HG02852 (cell line): Measurements from ENCODE around the gene MACROD2.
"Not testable (repeated sequence)": the region's sequence is repeated elsewhere in the genome, so short reads cannot be mapped to it uniquely, and the experiment has no call there.

Source experiments
- ATAC-seq: cut with Tn5 transposase; IDR thresholded peaks from one replicate; pipeline ENCODE4 v1.9.1; 2021; ENCODE audit warnings: mild to moderate bottlenecking, moderate library complexity; ENCODE audit not compliant: unreplicated experiment

MACROD2 gene

DNA sequence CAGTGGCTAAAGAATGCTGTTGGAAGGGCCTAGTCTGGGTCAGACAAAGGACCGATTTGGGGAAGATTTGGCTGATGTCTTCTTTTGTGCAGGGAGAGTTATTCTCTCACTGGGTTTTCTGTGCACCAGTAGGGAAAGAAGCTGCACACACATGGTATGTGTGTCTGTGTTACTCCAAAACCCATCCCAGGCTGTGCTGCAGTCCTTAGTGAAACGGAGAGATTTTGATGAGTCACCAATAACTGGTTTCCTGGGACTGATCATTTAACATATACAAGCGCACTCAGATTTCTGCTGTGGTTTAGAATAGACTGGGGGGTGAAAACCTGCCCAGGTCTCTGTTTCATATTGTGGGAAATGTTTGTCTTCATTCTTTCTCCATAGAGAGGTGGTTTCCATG, 1528.1 kb downstream of the MACROD2 start:
- ATAC-seq: no peak

DNA sequence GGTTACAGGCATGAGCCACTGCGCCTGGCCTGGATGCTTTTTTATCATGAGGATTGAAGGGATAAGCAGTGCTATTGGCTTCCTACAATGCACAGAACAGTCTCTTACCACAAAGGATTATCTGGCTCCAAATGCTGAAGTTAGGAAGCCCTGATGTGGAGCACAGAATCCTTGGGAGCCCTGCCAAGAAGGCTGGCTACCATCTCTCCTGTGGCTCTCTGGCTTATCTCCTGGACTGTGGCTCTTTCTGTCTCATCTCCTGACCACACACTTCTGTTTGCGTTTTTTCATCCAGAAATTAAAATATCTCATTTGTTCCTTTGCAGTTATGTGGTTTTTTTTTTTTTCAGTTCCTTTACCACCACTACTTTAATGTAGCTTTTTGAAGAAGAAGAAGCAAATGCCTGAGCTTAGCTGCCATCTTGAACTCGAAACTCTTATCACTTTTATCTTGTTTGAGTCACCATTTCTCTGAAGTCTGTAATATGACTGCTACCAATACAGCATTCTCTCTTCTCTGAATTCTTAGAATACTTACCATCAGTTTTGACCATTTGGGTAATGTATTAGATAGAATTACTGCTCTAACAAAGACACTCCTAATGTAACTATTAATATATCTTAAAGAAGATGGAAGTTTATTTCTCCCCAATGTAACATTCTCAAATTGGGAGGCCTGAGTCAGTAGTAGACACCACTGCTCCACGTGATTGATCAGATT, 1533.2 kb downstream of the MACROD2 start:
- no peak for ATAC-seq

DNA sequence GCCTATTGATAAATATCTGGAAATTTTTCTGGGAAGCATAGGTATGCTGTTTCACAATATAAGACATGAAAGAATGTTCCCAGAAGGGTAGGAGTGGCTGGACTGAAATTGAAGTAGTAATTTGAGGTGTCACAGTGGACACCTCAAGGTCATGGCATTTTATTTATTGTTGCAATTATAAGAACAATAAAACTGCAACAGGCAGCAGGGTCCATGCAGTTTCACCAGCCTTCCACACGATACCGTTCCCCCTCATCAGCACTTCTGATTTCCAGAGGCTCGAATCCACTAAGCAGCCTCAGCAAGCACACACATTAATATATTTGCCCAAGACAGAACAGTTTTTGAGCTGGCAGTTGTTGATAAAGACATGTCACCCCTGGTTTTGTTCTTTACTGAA, 1540.5 kb downstream of the MACROD2 start:
- ATAC-seq: no peak

DNA sequence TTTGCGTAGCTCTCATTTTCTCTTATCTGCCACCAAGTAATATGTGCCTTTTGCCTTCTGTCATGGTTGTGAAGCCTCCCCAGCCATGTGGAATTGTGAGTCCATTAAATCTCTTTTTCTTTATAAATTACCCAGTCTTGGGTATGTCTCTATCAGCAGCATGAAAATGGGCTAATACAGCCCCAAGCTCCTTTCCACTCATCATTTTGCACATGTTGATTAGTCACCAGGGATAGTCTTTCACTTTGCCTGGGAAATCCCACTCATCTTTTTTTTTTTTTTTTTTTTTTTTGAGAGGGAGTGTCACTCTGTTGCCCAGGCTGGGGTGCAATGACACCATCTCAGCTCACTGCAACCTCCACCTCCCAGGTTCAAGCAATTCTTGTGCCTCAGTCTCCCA, 1541.9 kb downstream of the MACROD2 start:
- not testable (repeated sequence) for ATAC-seq

DNA sequence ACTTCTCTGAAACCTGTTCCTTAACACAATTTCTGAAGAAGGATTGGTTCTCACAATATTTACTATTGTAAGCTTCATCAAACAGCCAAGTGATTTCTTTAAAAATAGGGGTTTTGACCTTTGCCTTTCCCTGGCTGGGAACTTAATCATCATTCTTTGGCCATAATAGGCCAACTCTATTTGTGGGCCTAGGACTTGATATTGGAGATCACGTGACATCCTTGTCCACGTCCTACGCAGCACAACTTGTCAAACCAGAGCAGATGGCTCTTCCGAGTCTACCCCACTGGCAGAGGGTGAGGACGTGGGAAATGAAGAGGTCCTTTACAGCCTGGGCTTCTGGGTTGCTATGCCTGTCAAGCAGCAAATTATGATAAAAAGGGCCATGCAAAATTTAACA, 1547.3 kb downstream of the MACROD2 start:
- no peak for ATAC-seq

DNA sequence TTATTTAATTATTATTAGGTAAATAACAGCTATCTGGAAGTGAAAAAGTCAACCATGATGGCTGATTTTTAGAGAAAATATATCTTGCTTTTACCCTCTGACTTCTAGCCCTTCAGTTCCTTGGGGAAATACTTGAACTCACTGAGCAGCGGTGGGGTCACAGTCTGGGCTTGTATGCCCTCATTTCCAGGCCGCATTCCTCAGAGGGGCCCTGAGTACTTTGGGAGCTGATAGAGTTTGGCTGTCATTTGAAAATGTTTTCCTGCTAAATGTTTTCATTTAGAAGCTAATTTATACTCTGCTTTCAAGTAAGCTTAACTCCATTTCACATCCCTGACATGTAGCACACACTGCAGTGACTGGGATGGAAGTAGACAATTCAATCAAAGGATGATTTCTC, 1549.4 kb downstream of the MACROD2 start:
- no peak for ATAC-seq

DNA sequence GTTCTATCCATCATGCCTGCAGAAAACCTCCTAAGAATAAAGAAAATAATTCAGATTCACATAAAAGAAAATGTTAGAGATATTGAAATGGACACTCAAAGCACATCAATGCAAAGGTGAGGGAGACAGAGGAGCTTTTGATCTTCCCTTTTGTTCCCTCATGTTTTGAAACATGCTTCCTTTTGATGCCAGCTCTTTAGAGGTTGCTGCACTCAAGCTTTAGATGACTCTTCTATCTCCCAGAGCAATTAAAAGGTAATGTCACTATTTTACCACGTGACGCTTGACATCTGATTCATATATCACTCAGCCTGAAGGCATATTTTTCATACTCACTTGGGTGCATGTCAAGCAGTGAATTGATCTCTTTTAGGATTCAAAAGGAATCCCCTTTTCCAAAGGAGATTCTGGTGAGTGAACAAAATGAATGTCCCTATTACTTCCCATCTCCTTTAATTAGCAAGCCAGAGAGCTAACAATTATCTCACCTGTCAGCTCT, 1551.3 kb downstream of the MACROD2 start:
- no peak for ATAC-seq

DNA sequence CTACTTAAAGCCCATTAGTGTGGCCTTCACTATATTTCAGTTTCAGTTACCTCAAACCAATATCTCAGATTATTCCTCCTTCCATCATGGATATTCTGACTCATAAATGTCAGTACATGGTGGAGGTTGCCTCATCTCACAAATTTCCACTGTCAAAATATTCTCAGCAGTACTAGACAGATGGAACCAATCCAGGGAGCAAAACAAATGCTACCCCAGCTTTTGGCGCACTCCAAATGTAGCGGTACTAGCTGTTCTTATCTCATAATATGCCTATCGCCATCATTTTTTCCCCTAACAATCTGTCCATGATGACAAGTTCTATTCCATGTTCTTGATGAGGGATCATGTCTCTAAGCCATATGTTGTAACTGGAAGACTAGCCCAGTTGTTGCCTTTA, 1551.8 kb downstream of the MACROD2 start:
- ATAC-seq: no peak

DNA sequence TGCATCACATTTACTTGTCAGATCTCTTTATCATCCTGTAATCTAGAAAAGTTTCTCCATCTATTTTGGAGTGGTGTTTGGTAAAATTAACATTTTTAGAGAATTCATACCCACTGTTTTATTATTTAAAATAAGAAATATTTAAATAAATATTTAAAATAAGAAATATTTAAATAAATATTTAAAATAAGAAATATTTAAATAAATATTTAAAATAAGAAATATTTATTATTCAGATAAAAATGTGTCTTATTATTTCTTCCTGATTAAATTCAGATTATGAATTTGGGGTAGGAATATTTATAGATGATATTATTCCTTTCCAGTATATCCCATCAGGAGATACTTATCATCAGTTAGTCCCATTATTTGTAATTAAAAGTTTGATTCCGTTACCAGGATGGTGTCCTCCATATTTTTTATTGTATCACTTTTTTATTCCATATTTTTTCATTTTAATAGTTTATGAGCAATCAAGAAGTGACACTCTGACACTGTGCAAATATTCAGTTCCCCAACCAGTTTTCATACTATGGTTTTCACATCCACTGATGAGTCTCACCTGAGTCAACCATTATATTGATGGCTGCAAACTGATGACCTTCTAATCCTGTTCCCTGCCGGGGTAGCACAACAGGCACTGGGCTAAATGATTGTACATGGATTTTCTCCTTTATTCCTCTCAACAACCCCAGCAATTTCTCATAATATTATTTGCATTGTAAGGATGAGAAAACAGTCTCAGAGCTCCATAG, 1555.0 kb downstream of the MACROD2 start:
- ATAC-seq: no peak

DNA sequence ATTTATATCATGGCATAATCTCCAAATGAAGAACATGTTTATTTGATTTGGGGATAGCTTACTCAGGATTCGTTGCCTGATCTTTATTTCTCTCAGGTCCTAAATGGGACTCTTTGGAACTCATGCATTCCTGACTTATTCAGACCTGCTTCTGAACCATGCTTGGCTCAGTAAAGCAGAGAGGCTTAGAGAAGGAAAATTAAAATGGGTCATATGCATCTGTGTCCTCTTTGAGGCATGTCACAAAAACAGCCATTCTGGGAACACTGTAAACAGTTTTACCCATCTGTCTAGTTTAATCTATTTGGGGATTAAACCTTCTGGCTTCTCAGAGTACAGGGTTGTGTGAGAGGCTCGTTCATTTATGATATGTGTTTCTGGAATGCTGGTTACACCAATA, 1560.6 kb downstream of the MACROD2 start:
- ATAC-seq: no peak

DNA sequence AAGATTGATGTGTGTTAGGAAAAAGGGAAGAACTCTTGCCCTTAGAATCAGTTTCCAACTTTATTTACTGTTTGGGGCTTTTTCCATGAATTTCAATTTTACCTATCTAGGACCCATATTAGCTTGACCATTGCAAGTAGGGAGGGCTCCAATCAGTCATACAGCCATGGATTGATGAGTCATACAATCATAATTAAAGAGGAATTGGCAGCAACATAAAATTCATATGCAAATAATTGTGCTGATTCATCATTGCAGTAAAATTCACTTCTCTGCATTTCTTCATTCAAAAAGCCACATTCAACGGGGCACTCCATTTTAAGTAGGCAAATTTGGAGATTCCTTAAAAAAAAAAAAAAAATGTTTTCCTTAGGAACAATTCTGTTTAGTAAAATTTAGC, 1561.6 kb downstream of the MACROD2 start:
- ATAC-seq: no peak

DNA sequence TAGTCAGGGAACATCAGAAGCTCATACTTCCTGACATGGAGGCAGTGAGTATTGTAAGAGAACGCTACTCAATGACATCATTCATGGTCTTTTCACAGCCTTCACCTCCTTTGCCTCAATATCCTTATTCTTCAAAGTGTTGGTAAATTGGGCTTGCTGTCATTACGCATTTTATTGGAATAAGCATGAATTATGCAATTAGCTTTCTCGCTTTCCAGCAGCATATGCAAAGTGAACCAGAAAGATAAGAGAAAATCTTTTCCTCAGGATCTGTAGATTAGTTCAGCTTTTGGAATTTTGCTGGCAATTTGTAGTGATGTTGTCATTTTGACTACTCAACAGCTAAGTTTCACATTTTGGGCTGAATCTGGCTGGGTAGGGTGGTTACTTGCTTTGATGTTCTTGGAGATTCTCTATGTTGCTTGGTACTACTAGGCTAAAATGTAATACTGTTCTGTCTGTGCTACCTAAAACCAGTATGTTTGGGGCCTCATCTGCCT, 1565.8 kb downstream of the MACROD2 start:
- ATAC-seq: no peak

DNA sequence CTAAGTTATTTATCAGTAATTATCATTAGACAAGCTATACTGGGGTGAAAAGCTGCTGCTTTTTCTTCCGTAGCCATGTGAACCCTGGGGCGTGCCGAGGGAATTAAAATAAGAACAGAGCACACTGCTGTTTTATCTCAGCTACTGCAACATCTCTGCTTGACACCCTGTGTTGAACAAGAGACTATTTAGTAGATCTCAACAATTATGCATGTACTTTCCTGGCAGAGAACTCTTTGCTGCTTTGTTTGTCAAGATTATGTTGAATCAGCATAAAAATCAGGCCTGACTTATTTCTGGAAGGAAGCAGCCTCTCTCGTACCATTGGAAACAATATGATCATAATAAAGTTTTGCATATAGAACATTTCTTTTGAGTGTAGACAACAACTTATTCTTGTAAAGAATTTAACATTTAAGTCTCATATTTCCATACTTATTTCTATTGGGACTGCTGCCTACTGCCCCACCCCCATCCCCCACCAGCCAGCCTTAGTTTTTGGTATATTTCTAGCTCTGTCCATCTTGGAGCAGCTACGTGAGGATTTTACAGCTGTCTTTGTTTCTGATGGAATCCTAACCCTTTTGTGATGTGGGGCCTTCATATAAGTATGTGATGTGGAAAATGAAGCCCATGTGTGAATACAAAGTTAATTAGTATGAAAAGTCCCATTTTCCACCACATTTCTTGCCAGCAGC, 1566.5 kb downstream of the MACROD2 start:
- ATAC-seq: no peak

DNA sequence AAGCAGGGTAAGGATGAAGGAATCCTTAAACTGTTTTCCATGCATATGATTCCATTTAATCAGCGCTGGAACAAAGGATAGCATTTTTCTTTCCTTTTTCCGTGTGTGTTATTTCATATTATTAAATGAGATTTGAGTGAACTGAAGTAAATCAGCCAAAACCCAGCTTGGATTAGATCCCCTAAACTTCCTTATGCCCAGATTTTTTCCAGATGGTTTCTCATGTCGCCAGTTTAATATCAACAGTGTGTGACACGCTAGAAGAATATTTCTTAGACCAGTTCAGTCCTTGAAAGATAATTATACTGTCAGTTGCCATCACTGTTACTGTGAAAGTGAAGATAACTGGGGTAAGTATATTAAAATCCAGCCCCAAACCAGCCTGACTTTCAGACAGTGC, 1568.5 kb downstream of the MACROD2 start:
- no peak for ATAC-seq

DNA sequence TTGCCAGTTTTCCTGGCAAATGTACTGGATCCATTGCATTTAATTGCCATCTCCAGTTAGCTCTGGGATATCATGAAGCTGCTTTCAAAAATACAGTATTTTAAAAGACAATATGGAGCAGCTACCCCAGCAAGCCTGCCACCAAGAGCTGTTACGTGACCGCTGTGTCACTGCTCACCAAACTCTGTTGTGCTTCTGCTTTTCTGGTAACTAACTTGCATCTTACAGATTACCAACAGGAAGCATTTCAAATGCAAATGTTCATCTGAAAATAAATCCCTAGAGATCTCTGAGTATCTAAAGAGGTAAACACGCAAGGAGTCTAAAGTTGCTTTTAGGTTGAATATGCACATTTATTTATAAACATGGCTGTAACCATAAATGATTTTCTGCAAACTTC, 1569.7 kb downstream of the MACROD2 start:
- peak; percentile 84 for ATAC-seq

DNA sequence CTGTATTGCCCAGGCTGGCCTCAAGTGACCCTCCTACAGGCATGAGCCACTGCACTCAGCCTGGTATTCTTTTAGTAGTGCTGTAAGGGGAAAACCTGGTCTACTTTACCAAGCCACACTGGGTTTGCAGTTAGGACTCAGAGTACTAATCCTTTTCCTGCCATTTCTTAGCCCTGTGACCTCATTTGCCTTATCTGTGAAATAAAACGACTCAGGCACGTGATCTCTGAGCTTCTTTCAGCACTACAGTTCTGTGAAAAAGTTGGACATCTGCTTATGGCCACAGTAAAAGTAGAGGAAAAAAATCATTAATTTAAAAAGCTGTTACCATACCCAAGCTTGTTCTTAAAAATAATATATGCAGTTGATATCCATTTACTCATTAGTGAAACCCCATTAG, 1570.5 kb downstream of the MACROD2 start:
- ATAC-seq: no peak

DNA sequence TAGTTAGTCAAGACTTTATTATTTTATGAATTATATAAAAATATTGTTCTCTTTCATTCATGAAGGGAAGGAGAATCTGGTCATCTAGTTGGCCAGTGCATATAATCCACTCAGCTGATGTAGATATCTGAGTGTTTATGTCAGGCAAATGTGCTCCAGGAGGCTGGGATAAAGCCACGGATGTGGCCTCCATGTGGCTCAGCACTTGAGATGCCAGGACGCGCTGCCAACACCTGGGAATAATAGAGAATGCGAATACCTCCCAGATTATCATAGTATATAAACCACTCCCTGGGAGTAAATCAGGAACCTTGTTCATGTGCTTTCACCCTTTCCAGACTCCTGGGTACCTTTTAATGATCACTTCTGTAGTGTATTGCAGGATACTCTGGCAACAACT, 1571.9 kb downstream of the MACROD2 start:
- ATAC-seq: no peak

DNA sequence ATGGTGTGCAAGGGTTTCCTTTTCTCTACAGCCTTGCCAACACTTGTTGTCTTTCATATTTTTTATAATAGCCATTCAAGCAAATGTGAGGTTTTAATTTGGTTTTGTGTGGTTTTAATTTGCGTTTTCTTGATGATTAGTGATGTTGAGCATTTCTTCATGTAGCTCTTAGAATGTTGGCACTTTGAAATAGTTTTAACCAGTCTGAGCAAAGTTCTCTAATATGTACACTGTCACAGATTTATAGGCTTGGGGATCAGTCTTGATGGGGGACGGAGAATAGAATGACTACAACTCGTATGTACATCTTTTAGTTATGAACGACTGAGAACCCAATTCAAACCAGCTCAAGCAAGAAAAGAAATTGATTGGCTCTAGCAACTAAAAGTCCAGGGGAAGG, 1574.8 kb downstream of the MACROD2 start:
- ATAC-seq: no peak

DNA sequence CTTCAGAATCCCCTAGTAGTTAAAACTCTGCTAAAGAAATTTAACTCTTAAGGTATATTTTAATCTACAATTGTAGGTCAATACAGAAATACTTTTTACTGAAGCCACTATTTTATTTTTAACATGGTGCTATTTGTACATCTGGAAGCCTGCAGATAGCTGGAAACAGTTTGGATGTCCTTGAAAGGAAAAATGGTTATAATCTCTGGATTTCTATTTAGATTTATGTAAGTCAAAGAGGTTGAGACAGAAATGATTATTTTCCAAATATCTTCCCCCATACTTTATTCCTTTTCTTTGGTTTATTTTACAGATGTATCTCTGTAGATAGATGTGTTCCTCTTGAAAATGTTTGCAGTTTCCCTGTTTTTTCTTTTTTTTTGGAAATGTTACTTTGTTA, 1575.7 kb downstream of the MACROD2 start:
- ATAC-seq: no peak

DNA sequence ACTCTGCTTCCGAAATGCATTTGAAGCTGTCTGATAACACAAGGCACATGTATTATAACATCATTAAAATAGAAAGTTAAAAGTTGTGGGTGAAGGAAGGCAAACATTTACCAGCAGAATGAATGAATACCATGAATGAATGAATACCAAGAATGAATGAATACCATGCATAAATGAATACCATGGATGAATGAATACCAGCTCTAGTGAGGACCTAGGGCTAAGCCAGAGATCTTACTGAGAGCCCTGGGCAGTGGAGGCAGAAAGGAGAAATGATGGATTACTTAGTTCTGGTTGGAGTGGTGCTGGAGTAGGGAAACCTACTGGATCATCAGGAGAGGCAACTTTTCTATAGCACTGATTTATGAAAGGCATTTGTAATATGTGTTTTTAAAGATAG, 1579.9 kb downstream of the MACROD2 start:
- ATAC-seq: no peak

DNA sequence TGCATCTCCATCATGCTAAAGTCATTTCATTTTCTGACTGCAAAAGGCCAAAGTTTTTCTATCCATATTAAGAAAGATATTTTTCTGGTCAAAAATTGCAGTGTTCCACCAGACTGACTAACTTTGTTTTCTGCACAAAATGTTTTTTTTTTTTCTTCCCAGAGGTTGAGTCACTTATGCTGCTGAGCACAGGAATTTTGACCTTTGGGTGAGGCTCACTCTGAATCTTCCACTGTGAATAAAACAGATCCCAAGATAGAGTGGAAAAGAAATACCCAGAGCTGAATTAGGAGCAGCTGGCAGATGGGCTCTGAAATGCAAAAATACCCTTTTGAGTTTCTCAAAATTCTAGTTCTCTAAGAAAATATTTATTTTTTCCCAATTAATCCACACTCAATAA, 1581.1 kb downstream of the MACROD2 start:
- no peak for ATAC-seq

DNA sequence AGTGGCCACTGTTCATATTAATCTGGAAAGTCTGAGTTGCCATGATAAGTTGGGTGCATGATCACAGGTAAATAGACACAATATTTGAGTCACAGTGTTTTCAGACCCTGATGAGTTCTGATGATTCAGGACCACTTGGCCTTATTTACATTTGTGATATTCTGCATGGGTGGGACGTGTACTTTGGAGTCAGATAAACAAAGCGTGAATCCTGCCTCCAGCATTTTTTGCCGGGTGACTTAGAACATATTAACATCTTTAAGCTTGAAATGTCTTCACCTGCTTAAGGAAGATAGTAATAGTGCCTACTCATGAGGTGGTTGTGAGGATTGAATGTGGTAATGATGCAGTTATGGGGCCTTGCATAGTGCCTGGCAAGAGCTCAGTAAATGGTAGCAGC, 1582.8 kb downstream of the MACROD2 start:
- no peak for ATAC-seq
